COLO668 (cell line): ENCODE measurements around the gene AFTPH.

ENCODE experiments used
- DNase-seq: peaks from one replicate; lab custom pipeline; 2025; ENCODE audit not compliant: unreplicated experiment; lab: John Stamatoyannopoulos, UW

Gene AFTPH

DNA sequence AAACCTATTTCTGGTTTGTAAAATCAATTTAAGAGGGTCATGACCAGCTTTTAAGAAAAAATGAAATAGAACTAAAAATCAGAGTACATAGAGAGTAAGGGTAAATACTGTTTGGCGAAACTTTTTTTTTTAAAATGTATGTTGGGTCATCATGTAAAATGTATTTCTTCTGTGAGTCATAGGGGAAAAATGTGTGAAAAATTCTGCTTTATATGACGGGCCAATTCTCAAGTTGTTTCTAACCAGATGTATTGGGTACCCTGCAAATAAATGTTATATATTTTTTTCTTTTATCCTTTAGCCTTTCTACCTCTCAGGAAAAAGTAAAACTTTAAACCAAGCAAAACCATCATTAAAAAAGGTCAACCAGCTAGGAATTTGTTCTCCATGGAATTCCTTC, 13.9 kb downstream of the AFTPH start:
- DNase-seq = no peak

DNA sequence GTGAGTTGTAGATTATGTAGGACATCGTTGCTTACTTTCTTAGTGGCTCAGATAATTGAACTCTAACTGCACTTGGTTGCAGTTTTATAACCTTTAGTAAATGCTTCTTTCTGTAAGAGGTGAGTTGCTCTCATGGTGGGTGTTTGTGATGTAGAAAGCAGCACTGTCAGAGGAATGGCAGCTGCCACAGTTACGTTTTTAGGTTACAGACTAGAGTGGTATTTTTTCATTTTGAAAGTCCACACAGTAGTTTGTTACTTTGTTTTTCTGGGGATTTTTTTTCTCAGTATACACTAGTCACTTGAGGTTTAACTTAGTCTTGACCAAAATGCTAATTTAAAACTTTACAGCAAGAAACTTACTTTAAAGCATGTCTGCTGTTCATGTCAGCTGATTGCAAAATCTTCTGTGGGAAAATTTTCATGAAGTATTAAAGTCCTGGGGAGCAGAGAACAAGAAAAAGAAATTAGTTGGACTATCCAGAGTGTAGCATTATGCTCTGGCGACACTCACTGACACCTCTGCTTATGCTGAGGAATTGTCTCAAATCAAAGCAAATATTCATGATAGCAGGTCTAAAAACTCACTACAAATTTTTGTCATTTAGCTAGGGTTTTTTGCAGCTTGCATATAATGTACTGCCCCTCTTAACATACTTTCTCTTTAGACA, 14.8 kb downstream of the AFTPH start:
- no peak for DNase-seq

DNA sequence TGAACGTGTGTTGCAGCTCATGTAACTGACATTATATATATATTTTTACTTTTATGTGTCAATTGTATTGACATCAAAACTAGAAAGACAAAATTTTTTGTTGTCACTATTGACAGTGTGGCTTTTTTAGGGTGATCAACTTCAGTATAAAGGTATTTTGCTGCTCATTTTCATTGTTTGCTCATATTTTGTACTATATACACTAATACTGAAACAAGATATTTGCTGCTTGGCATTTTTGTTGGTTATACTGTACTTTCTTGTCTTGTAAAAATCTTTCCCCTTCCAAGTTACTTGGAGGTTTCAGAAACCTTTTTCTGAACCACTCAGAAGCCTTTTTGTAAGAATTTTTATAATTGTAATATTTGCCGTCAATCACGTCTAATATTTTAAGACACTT, 16.5 kb downstream of the AFTPH start:
- no peak for DNase-seq

DNA sequence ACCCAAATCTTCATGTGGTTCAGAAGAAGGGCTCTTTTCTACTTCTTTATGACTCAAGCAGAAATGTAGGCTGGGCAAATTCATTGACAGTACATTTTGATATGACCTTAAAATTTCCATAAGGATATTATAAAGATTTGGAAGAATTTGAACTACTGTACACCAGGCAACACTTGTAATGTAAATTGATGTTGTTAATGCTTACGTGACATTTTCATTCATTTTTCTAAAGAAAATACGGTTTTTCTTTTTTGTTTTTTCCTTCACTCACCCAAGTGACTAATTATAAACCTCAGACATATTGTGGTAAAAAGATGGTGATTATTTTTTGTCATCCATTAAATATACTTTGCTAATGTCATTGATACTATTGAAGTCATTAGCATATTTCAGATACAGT, 17.4 kb downstream of the AFTPH start:
- DNase-seq = no peak

DNA sequence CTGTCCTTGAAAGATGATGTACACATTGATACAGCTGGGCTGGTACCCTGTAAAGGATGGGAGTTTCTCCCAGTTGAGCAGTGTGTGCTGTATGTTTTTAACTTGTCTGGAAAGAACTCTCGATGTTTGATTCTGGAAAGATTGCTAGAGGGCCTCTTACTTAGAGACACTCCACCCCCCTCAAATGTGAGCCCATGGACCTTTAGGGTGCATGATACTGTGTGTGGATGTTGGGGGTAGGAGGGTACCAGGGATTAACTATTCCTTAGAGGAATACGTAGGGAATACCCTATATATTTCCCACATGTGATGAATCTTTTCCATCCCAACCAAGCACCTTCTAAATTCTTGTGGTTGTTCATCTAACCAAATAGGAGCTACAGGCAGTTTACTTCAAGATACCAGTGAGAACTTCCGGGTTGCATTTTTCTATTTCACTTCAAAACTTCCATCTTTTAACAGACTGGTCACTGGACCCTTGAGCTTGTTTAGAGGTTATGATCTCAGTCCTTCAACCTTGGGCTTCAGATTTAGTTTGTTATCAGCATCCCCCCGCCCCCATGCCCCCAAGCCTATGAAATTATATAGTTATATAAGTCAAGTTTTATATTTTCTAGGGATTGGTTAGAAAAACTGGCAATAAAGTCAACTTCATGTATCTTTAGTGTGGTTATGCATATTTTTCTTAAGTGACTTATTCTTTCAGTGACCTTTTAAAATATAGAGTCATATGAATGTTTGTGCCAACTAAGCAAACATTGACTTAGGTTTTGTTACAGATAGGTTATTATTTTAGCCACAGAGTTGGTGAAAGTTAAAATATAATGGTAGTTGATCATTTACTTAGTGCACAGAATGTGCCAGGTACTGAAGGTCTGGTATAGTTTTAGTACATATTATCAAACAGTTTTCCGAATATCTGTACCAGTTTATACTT, 18.2 kb downstream of the AFTPH start:
- no peak for DNase-seq

DNA sequence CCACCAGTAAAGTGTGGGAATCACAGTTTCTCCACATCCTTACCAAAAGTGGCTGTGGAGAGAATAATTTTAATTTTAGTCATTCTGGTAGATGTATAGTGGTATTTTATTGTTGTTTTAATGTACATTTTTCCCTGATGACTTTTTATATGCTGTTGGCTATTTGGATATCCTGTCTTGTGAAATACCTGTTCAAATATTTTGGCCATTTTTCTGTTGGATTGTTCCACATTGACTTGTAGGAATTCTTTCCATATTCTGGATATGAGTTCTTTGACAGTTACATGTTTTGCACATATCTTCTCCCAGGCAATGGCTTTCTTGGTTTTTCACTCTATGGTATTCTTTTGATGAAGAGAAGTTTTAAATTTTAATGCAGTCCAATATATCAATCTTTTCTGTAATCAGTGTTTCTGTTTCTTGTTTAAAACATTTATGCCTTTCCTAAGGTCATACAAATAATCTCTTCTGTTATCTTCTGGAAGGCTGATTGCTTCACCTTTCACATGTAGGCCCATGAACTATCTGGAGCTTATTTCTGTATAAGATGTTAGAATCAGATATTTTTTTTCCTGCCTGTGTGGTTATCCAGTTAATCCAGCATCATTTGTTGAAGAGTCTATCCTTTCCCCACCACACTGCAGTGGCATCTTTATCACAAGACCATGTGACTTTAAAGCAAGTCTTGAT, 19.0 kb downstream of the AFTPH start:
- DNase-seq = no peak

DNA sequence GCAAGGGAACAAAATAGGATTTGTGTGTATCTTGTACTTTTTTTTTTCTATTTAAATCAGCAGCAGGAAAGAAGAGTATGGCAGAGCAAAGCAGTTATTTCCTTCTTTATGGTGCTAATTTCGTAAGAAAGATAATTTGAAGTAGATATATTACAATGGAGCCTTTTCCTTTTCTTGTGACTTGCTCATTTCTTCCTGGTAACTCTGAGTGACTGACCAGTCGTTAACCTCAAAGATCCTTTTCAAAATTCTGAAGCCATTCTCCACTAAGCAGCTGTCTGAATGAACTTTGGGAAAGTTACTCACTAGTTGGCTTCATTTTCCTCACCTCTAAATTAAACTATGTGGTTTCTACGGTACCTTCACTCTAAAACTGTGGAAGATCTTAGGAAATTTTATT, 24.6 kb downstream of the AFTPH start:
- no peak for DNase-seq

DNA sequence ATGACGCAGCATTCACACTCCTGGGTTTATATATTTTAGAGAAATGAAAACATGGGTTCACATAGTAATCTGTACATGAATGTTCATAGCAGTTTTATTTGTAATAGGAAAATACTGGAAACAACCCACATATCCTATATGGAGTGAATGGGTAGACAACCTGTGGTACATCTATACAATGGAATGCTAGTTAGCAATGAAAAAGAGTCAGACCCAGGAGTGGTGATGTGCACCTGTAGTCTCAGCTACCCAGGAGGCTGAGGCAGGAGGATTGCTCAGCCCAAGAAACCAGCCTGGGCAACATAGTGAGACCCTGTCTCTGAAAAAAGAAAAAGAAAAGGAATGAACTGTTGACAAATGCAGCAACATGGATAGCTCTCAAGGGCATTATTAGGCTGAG, 25.9 kb downstream of the AFTPH start:
- DNase-seq = no peak

DNA sequence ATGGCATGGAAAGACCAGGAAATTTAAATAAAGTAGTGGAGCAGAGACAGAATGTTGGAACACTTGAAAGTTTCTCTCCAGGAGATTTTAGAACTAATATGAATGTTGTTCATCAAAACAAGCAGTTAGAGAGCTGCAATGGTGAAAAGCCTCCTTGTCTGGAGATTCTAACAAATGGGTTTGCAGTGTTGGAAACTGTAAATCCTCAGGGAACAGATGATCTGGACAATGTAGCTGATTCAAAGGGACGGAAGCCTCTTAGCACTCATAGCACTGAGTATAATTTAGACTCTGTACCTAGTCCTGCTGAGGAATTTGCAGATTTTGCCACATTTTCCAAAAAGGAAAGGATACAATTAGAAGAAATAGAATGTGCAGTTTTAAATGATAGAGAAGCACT, 27.7 kb downstream of the AFTPH start:
- DNase-seq = no peak

DNA sequence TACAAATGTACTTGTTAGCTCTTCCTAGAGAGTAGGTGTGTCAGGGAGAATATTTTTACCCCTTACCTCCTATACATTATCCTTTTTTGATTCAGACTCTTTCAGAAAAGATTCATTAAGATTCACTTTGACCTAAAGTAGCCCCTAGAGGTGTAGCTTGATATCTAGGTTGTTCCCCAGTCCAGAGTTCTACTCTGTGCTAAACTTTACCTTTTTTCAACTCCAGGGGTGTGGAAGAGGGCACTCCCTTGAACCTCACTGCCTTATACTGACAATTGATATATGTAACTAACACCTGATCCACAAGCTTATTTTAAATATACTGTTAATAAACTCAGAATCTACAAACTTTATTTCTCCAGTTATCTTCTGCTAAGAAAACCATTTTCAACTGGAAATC, 30.0 kb downstream of the AFTPH start:
- no peak for DNase-seq

DNA sequence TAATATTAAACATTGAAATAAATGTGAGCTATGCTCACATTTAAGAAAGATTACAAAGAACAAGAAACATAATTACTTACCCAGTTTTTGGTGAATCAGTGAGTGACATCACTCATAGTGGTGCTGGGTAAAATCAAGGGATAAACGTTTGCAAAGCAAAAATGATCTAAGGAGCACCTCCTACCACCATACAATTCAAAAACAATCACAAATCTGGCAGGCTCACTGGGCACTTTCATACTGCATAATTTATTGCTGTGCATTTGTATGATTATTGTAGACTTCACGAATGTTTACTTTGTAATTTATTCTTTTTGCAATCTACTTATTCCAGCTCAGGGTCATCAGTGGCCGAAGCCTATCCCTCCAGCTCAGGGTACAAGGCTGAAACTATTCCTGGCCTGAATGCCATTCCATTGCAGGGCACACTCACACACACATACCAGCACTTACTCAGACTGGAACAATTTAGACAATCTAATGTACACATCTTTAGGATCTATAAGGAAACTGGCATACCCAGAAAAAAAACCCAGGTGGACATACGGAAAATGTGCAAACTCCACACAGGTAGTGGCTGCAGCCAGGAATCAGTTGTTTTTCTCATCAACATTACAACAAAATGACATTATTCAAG, 34.4 kb downstream of the AFTPH start:
- DNase-seq = no peak

DNA sequence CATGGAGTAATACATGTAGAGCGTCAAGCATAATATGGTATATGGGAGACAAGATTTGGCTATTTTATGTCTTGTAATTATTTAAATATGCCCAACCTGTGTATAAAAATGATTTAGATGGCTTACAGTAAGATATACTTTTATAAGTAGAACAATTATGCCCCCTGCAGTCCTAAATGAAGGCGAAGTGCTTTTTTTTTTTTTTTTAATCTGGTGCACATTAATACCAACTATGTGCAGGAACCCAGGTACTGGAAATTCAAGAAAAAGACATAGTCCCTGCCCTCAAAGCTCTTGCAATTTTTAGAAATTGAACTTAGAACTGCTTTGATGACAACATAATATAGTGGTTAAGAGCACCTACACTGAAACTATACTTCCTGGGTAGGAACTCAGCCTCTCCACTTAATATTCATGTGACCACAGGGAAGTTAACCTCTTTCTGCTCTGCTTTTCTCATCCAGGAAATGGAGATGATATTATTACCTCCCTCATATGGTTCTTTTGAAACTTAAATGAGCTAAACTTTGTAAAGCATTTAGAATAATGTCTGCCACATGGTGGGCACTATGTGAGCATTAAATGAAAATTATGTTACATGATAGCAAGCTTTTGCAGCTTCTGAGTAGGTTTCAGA, 38.1 kb downstream of the AFTPH start:
- DNase-seq = no peak

DNA sequence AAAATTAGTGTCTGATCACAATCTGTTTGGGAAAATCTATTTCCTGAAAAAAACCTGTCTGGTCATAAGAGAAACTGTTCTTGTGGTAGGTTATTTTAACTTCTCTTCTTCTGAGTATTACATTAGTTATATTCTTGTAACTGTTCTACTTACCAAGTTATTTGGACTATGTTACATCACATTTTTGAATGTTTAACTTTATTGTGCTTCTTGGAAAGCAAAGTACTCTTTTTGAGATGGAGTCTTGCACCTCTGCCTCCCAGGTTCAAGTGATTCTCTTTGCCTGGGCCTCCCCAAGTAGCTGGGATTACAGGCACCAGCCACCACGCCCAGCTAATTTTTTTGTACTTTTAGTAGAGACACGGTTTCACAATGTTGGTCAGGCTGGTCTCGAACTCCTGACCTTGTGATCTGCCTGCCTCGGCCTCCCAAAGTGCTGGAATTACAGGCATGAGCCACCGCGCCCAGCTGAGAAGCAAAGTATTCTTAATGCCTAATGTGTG, 39.4 kb downstream of the AFTPH start:
- DNase-seq = no peak

DNA sequence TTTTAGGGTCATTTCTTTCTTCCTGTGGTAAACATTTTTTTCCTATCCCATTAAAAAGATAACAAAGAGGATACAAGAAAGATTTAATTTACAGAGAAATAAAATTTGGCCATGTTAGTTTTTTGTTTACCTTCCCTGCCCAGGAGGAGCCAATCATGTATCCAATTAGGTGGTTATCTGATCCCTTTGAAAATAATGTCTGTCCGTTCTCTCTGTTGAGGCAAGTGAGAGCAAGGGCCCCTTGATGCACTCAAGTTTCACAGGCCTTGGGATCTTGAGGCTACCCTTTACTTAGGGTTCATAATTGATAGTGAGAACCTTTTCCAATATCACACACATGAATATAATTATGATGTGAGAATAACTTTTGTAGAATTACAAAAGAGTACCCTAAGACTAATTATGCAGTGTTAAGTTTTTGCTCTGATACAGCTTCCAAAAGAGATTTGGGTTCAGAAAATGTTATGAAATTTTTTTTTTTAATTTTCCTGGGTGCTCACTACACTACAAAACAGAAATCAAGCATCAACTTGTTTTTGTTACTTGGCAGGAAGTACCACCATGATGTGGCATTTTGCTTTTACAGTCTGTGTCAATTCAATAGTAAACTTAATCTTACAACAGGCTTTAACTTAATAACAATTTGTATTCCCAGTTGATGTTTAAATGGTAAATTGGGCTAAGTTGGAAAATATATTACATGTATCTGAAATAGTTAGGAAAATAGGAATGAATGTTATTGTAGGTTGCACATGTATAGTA, 42.0 kb downstream of the AFTPH start:
- DNase-seq = no peak

DNA sequence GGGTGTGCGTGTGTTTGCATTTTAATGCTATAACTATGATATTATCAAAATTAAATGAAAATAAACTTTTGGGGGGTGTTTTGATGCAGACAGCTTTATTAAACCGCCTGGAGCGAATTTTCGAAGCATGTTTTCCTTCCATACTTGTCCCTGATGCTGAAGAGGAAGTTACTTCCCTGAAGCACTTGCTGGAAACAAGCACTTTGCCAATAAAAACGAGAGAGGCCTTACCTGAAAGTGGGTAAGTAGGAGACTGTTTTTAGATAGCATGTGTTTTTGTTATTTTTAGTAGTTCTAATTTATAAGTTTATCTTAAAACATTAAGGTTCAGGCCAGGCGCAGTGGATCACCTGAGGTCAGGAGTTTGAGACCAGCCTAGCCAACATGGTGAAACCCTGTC, 43.3 kb downstream of the AFTPH start:
- no peak for DNase-seq

DNA sequence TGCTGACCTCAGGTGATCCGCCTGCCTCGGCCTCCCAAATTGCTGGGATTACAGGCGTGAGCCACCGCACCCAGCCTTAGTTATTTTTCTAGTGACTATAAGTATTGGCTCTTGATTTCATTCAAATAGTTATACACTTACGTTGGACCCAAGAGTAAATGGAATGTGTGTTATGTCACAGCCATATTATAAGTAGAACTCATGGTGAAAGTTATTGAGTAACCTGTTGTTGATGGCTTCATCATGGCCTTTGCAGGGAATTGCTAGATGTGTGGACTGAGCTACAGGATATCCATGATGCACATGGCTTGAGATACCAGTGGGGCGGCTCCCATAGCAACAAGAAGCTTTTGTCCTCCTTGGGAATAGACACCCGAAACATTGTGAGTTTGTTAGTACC, 44.7 kb downstream of the AFTPH start:
- no peak for DNase-seq

DNA sequence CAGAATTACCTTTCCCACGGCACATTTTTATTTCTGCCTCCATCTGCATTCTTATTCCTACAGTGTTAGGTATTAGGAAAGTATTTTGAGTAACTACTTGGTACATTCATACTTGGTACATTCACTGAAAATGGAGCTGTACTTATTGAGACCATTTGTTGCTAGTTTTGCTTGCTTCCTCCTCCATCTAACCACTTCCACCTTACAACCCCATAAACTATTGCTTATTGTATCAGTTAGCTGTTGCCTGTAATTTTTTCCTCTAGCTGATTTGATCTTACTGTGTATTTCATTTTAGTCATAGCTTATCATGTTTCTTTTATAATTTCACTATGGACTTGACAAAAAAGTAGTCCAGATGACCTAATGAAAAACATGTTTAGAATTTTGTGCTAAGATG, 50.7 kb downstream of the AFTPH start:
- no peak for DNase-seq

DNA sequence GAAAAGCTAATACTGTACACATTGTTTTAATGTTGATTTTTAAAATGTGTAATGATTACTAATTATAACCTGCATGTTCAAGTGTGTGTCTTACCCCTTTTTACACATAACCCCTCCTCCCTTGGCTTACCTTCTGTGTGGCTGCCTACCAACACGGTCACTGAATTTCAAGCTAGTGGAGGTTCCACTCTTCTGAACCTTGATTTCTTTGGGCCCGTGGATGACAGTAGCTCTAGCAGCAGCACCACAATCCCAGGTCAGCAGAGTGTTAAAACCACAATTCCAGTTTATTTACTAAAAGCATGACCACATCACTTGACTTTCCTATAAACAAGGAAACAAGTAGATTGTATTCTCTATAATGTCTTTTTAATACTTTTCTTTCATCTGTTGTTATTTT, 56.9 kb downstream of the AFTPH start:
- DNase-seq = no peak

DNA sequence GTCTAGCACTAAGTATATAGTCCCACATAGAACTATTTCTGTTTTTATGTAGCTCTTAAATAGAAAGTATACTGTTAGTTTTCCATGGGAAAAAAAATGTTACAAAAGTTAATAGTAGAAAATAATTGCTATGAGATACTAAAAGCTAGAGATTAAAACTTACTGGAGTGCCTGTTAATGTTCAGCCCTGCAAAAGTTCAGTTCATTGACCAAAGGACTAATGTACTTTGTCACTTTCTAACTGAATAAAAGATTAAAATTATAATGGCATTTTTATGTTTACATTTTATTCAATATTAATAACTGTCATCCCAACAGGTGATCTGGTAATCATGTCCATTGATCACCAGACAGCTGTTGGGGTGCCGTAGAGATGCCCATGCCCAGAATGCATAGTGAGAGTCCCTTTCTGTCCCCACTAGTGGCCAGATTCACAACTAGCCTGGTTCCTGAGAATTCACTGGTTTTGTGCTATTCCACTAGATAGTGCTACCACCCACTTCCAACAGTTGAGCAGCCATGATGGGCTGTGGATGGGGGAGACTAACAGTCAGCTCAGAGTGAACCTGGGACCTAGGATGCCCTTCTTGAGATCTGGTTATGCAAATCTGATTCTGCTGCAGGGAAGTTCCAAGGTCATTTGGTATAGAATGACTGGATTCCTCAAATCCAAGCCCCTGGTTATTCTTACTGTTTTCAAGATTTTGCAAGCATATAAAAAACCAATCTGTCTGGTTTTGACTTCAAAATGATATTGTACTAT, 57.8 kb downstream of the AFTPH start:
- DNase-seq = no peak
